Heart right ventricle (tissue), 16 donors: ENCODE measurements around the gene MED9. TPM values are rescaled to one million over a fixed set of nuclear protein-coding genes. Genes with fewer than 3 reads are reported as not detected.

ENCODE experiments used
- ATAC-seq, 8 donors: fragments of 200-7000 bp; cut with Tn5 transposase; one replicate each; pipeline ENCODE4 v1.9.1; 2020; ENCODE audit warnings: mild to moderate bottlenecking in 8 of 8, moderate library complexity in 8 of 8, moderate number of reproducible peaks in 1 of 8
- DNase-seq, 2 donors: peaks; one replicate each; pipeline ENCODE4 v3.0.0-alpha.2; 2020
- H3K27ac ChIP-seq, 10 donors: fragments of 200-600 bp; sonication (generic) in 2 of 10; one replicate each; pipeline versions ENCODE4 v1.5.0 to v1.8.0; 2020 to 2022; ENCODE audit warnings: mild to moderate bottlenecking in 3 of 10
- H3K27me3 ChIP-seq, 7 donors: fragments of 200-600 bp; one replicate each; pipeline ENCODE4 v1.8.0; 2021 to 2022; ENCODE audit warnings: mild to moderate bottlenecking in 2 of 7
- H3K36me3 ChIP-seq, 9 donors: fragments of 200-600 bp; sonication (generic) in 1 of 9; one replicate each; pipeline versions ENCODE4 v1.5.0 to v1.8.0; 2020 to 2022; ENCODE audit warnings: mild to moderate bottlenecking in 2 of 9
- H3K4me1 ChIP-seq, 9 donors: fragments of 200-600 bp; sonication (generic) in 1 of 9; one replicate each; pipeline versions ENCODE4 v1.5.0 to v1.8.0; 2020 to 2022; ENCODE audit warnings: mild to moderate bottlenecking in 4 of 9
- H3K4me3 ChIP-seq, 10 donors: fragments of 200-600 bp; sonication (generic) in 2 of 10; one replicate each; pipeline versions ENCODE4 v1.5.0 to v1.8.0; 2020 to 2022; ENCODE audit warnings: mild to moderate bottlenecking in 7 of 10, moderate library complexity in 2 of 10
- H3K9me3 ChIP-seq, 11 donors: fragments of 200-600 bp in 10 of 11; sonication (generic) in 2 of 11; one replicate each; pipeline versions ENCODE4 v1.5.0 to v1.8.0; 2013 to 2022; ENCODE audit warnings: mild to moderate bottlenecking in 2 of 11, control low read depth in 1 of 11, moderate library complexity in 1 of 11
- WGBS, 2 donors: extraction: QIAGEN DNeasy Blood & Tissue Kit; methylation state at CpG; one replicate each; pipeline ENCODE4 v1.1.7; 2013; ENCODE audit warnings: inconsistent platforms in 1 of 2; 5-methylcytosine and 5-hydroxymethylcytosine counted together
- intact Hi-C, 10 donors: fragments of 100-400 bp; cut with DNase I; formaldehyde crosslinking; loops; one replicate each; pipeline versions ENCODE4 v1.11.1 to v1.14.2; 2022
- polyA plus RNA-seq, 2 donors: library from polyadenylated mRNA; stranded (reverse); fragments of 200-250 nt; gene quantifications; one replicate each; pipeline ENCODE4 v1.2.3, GENCODE V29; 2013
- total RNA-seq, 10 donors: library from RNA; stranded (reverse); fragmentation: NEBNext Ultra II Directional in 3 of 10; extraction: Animal tissue kit (Norgen Biotek cat#: 25700) in 3 of 10; gene quantifications; one replicate each; pipeline versions ENCODE4 v1.2.1 to v1.2.4, GENCODE V29; 2021 to 2023
- TF ChIP-seq, protein P1 (sequence below), 9 donors: fragments of 200-600 bp; sonication (generic) in 2 of 9; IDR thresholded peaks; one replicate each; pipeline versions ENCODE4 v1.5.0 to v1.8.0; 2021 to 2022; ENCODE audit warnings: antibody characterized with exemption in 9 of 9, mild to moderate bottlenecking in 5 of 9, moderate library complexity in 1 of 9
- donor health status: Arrhythmogenic right ventricular cardiomyopathy.
- donor health status: ischemic (EF 13 %, LVEDD 7.1; RV severe dilation, severe dysfunction).
- donor health status: healthy with polysubstance abuse.
- donor health status: DM: no; HTN: yes; CAD: no.
- donor health status: DM: no; HTN: no; CAD: no.
- donor health status: ischemic (EF 25% LVEDD 6.9; RV normal size, moderate dysfunction).
- donor health status: ischemic (EF 25% LVEDD 5.7; RV mildly dilated, moderate dysfunction).
- donor health status: healthy.
- donor health status: DM: yes; HTN: yes; CAD: no.
- donor health status: Ischemic cardiomyopathy.
- donor health status: ischemic (EF 35%, LVEDD 5.7; RV mildly dilated, moderate dysfunction).
- donor health status: nonischemic (EF 11% LVEDD 7.7; RV severe dilation, severe dysfunction).
- donor health status: DM: yes; HTN: yes; CAD: no.
- donor health status: PGD.
- donor health status: ischemic (EF 29% LVEDD 5.4; RV normal size, mild dysfunction).
- donor health status: nonischemic (EF 23%, LVEDD 6.1; RV moderate dilation, normal function).

The MED9 gene
- total and polyA plus RNA-seq, 12 donors, result 31.4 to 42.0 (median 33.6) TPM

DNA sequence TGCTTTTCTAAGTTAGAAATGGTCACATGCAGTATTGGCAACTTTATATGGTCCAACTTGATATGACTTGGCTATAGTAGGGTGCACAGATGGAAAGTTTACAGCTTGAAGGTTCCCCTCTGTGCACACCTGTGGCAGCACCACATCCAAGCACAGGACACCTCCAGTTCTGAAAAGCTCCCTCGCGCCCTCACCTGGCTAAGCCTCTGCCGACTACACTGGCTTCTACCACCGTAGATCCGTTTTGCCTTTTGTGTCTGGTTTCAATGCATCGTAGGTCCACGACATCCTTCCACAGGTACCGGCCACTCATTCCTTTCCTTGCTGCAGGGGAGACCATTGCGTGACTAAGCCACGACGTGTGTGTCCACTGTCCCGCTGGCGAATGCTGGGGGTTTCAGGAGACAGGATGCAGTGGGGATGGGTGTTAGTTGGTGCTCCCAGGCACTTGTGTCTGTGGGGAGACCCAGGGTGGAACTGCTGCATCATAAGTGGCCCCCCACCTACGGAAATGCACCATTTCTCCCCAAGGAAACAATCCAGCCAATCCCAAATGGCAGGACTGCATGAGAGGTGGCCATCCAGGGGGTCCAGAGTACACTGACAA, 24.3 kb downstream of the MED9 start:
- ATAC-seq (no peak), DNase-seq (no peak)
- Histone ChIP-seq H3K27ac (no peak overlapping the region), H3K27me3 (peaks cover 0 to 4% (median 0%) of the 10 kb centered on the region in 7 donors), H3K36me3 (no peaks in the 10 kb centered on the region), H3K4me3 (no peak overlapping the region), H3K4me1 (peaks cover 0 to 10% (median 6%) of the 10 kb centered on the region in 9 donors), H3K9me3 (no peaks in the 10 kb centered on the region)
- intact Hi-C loops, result loop anchor here in 1 of 10 donors (10.0 kb wide), 1 partner anchor 134 kb away; no protein-coding TSS in a partner anchor
- WGBS, 2 donors, result 76 to 77% methylated on average over 14 of the region's 14 CpGs
- TF ChIP-seq, protein P1, sequence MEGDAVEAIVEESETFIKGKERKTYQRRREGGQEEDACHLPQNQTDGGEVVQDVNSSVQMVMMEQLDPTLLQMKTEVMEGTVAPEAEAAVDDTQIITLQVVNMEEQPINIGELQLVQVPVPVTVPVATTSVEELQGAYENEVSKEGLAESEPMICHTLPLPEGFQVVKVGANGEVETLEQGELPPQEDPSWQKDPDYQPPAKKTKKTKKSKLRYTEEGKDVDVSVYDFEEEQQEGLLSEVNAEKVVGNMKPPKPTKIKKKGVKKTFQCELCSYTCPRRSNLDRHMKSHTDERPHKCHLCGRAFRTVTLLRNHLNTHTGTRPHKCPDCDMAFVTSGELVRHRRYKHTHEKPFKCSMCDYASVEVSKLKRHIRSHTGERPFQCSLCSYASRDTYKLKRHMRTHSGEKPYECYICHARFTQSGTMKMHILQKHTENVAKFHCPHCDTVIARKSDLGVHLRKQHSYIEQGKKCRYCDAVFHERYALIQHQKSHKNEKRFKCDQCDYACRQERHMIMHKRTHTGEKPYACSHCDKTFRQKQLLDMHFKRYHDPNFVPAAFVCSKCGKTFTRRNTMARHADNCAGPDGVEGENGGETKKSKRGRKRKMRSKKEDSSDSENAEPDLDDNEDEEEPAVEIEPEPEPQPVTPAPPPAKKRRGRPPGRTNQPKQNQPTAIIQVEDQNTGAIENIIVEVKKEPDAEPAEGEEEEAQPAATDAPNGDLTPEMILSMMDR (IDR thresholded peaks at IDR 0.05), result peak in 1 of 9 donors; percentile 21

- no peaks in the 10 kb centered on the region for H3K36me3 ChIP-seq
- WGBS, 2 donors, result 87 to 93% methylated on average over 21 of the region's 21 CpGs
- peaks cover 4 to 21% (median 14%) of the 10 kb centered on the region in 9 donors for H3K4me1 ChIP-seq
- no peak for DNase-seq
- intact Hi-C loops, result loop anchor here in 1 of 10 donors (10.0 kb wide), 1 partner anchor 132 kb away; no protein-coding TSS in a partner anchor
- H3K9me3 ChIP-seq, result no peaks in the 10 kb centered on the region
- no peak overlapping the region for H3K27ac ChIP-seq
- TF ChIP-seq, protein P1 (IDR thresholded peaks at IDR 0.05), result no peak
- ATAC-seq, result no peak
- no peak overlapping the region for H3K4me3 ChIP-seq
- H3K27me3 ChIP-seq, result no peaks in the 10 kb centered on the region
These were observed 26.2 kb downstream of the MED9 start for GRCh38 chr17:17502741-17503565.

- no peaks in the 10 kb centered on the region for H3K36me3 ChIP-seq
- TF ChIP-seq, protein P1 (IDR thresholded peaks at IDR 0.05), result no peak
- peaks cover 4 to 21% (median 14%) of the 10 kb centered on the region in 9 donors for H3K4me1 ChIP-seq
- H3K27me3 ChIP-seq, result no peaks in the 10 kb centered on the region
- intact Hi-C loops, result loop anchor here in 1 of 10 donors (10.0 kb wide), 1 partner anchor 131 kb away; no protein-coding TSS in a partner anchor
- DNase-seq (peak in 1 of 2 donors; percentile 34), ATAC-seq (peak in 3 of 8 donors; percentile 12 to 28 (median 16))
- 41 to 47% methylated on average over 7 of the region's 7 CpGs for WGBS, 2 donors
- H3K4me3 ChIP-seq, result no peak overlapping the region
- H3K27ac ChIP-seq, result no peak overlapping the region
- no peaks in the 10 kb centered on the region for H3K9me3 ChIP-seq
These were observed 26.8 kb downstream of the MED9 start for GRCh38 chr17:17503566-17504130.
